OCI-LY1 (cell line): ENCODE measurements around the gene IFNLR1.

Source experiments
- H2AFZ ChIP-seq: fragments of 200-600 bp; sonication (generic), shearing (Covaris generic); 2 replicates; pipeline ENCODE4 v1.6.0; 2014; ENCODE audit warnings: antibody characterized with exemption, mild to moderate bottlenecking, low read length
- H3F3A ChIP-seq: fragments of 200-600 bp; sonication (generic), shearing (Covaris generic); 2 replicates; pipeline ENCODE4 v1.6.0; 2014; ENCODE audit warnings: mild to moderate bottlenecking, antibody characterized with exemption, low read length, moderate library complexity; ENCODE audit not compliant: insufficient read depth
- H3K27ac ChIP-seq: fragments of 200-600 bp; sonication (generic); 2 replicates; pipeline ENCODE4 v1.5.1; 2014; ENCODE audit warnings: low read length, mixed run types, mild to moderate bottlenecking, low read depth; ENCODE audit not compliant: poor library complexity, severe bottlenecking
- H3K27me3 ChIP-seq: fragments of 200-600 bp; sonication (generic); 2 replicates; pipeline ENCODE4 v1.6.0; 2014; ENCODE audit warnings: antibody characterized with exemption, mild to moderate bottlenecking, low read length, moderate library complexity; ENCODE audit not compliant: insufficient read depth
- H3K36me3 ChIP-seq: fragments of 200-600 bp; sonication (generic); 2 replicates; pipeline ENCODE4 v1.6.1; 2014; ENCODE audit warnings: mild to moderate bottlenecking, antibody characterized with exemption, low read length, moderate library complexity, mixed read lengths; ENCODE audit not compliant: insufficient read depth
- H3K4me1 ChIP-seq: fragments of 200-600 bp; sonication (generic); 2 replicates; pipeline ENCODE4 v1.5.1; 2014; ENCODE audit warnings: mild to moderate bottlenecking, low read length, moderate library complexity; ENCODE audit not compliant: insufficient read depth, severe bottlenecking
- H3K4me2 ChIP-seq: fragments of 200-600 bp; sonication (generic), shearing (Covaris generic); 2 replicates; pipeline ENCODE4 v1.6.1; 2014; ENCODE audit warnings: low read length
- H3K4me3 ChIP-seq: fragments of 200-600 bp; sonication (generic); 2 replicates; pipeline ENCODE4 v1.5.1; 2014; ENCODE audit warnings: low read length, low read depth, mild to moderate bottlenecking, mixed read lengths; ENCODE audit not compliant: poor library complexity, severe bottlenecking
- H3K79me2 ChIP-seq: fragments of 200-600 bp; shearing (Covaris generic); 2 replicates; pipeline ENCODE4 v1.6.1; 2016; ENCODE audit warnings: mixed run types, low read length, mixed read lengths; ENCODE audit not compliant: insufficient read depth
- H3K9ac ChIP-seq: fragments of 200-600 bp; sonication (generic), shearing (Covaris generic); 2 replicates; pipeline ENCODE4 v1.6.1; 2014; ENCODE audit warnings: mild to moderate bottlenecking, low read length, mixed read lengths
- H3K9me2 ChIP-seq: fragments of 200-600 bp; sonication (generic), shearing (Covaris generic); 2 replicates; pipeline ENCODE4 v1.6.1; 2014; ENCODE audit warnings: low read depth, mild to moderate bottlenecking, low read length, mixed read lengths
- H3K9me3 ChIP-seq: fragments of 200-600 bp; shearing (Covaris generic); 2 replicates; pipeline ENCODE4 v1.6.1; 2014; ENCODE audit warnings: low read length, mixed read lengths
- H4K20me1 ChIP-seq: fragments of 200-600 bp; sonication (generic), shearing (Covaris generic); 2 replicates; pipeline ENCODE4 v1.6.0; 2016; ENCODE audit warnings: mild to moderate bottlenecking, low read length; ENCODE audit not compliant: insufficient read depth
- EZH2 ChIP-seq: fragments of 200-600 bp; sonication (generic), shearing (Covaris generic); IDR thresholded peaks from 2 replicates; pipeline ENCODE4 v1.8.0; 2017; ENCODE audit warnings: borderline replicate concordance, mixed run types, mild to moderate bottlenecking, antibody characterized with exemption, low read length, moderate library complexity, mixed read lengths
- TF ChIP-seq, protein P1 (sequence below): fragments of 200-600 bp; sonication (generic), shearing (Covaris generic); IDR thresholded peaks from 2 replicates; pipeline ENCODE4 v1.5.1; 2017; ENCODE audit warnings: mild to moderate bottlenecking, antibody characterized with exemption, low read length, moderate library complexity, mixed read lengths

IFNLR1 gene

GRCh38 chr1:24179251-24179840 lies 7.7 kb downstream of the IFNLR1 start:
- H3K27me3 ChIP-seq, result no peaks in the 10 kb centered on the region
- H3K9ac ChIP-seq, result no peak overlapping the region
- H3K27ac ChIP-seq, result peak overlapping the region; percentile 30
- H4K20me1 ChIP-seq, result no peaks in the 10 kb centered on the region
- H3K9me3 ChIP-seq, result no peaks in the 10 kb centered on the region
- TF ChIP-seq, protein P1, sequence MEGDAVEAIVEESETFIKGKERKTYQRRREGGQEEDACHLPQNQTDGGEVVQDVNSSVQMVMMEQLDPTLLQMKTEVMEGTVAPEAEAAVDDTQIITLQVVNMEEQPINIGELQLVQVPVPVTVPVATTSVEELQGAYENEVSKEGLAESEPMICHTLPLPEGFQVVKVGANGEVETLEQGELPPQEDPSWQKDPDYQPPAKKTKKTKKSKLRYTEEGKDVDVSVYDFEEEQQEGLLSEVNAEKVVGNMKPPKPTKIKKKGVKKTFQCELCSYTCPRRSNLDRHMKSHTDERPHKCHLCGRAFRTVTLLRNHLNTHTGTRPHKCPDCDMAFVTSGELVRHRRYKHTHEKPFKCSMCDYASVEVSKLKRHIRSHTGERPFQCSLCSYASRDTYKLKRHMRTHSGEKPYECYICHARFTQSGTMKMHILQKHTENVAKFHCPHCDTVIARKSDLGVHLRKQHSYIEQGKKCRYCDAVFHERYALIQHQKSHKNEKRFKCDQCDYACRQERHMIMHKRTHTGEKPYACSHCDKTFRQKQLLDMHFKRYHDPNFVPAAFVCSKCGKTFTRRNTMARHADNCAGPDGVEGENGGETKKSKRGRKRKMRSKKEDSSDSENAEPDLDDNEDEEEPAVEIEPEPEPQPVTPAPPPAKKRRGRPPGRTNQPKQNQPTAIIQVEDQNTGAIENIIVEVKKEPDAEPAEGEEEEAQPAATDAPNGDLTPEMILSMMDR, result no peak
- H3K36me3 ChIP-seq, result peaks cover 79% of the 10 kb centered on the region
- no peak overlapping the region for H2AFZ ChIP-seq
- peaks cover 53% of the 10 kb centered on the region for H3K4me1 ChIP-seq
- H3K4me3 ChIP-seq, result no peak overlapping the region
- peaks cover 85% of the 10 kb centered on the region for H3K79me2 ChIP-seq
- H3K4me2 ChIP-seq, result no peak overlapping the region
- H3F3A ChIP-seq, result no peaks in the 10 kb centered on the region
- H3K9me2 ChIP-seq, result no peaks in the 10 kb centered on the region

- TF ChIP-seq, protein P1, result no peak
- H3K36me3 ChIP-seq, result peaks cover 83% of the 10 kb centered on the region
Observed at GRCh38 chr1:24178407-24178806, 8.7 kb downstream of the IFNLR1 start.

DNA sequence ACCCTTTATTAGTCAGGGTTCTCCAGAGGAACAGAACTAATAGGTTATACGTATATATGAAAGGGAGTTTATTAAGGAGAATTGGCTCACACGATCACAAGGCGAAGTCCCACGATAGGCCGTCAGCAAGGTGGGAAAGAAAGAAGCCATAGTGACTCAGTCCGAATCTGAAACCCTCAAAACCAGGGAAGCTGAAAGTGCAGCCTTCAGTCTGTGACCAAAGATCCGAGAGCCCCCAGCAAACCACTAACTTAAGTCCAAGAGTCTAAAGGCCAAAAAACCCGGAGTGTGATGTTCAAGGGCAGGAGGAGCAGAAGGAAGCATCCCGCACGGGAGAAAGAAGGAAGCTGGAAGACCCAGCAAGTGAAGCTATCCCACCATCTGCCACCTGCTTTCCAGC lies 9.9 kb downstream of the IFNLR1 start:
- H3K4me1 ChIP-seq, result peaks cover 38% of the 10 kb centered on the region
- no peak overlapping the region for H3K27ac ChIP-seq
- H2AFZ ChIP-seq, result no peak overlapping the region
- H3K36me3 ChIP-seq, result peaks cover 91% of the 10 kb centered on the region
- no peaks in the 10 kb centered on the region for H3F3A ChIP-seq
- no peaks in the 10 kb centered on the region for H4K20me1 ChIP-seq
- H3K9ac ChIP-seq, result no peak overlapping the region
- H3K4me3 ChIP-seq, result no peak overlapping the region
- H3K9me2 ChIP-seq, result no peaks in the 10 kb centered on the region
- H3K27me3 ChIP-seq, result no peaks in the 10 kb centered on the region
- H3K79me2 ChIP-seq, result peaks cover 86% of the 10 kb centered on the region
- TF ChIP-seq, protein P1, result no peak
- TF ChIP-seq EZH2, result no peak
- H3K9me3 ChIP-seq, result no peaks in the 10 kb centered on the region
- H3K4me2 ChIP-seq, result no peak overlapping the region

More at GRCh38 chr1:24178407-24178806, 8.7 kb downstream of the IFNLR1 start:
- no peak overlapping the region for H3K4me3 ChIP-seq
- no peaks in the 10 kb centered on the region for H3F3A ChIP-seq
- H3K27ac ChIP-seq, result no peak overlapping the region
- no peaks in the 10 kb centered on the region for H3K9me3 ChIP-seq
- H4K20me1 ChIP-seq, result no peaks in the 10 kb centered on the region
- peaks cover 86% of the 10 kb centered on the region for H3K79me2 ChIP-seq
- no peak overlapping the region for H3K9ac ChIP-seq
- H3K27me3 ChIP-seq, result no peaks in the 10 kb centered on the region
- no peak overlapping the region for H2AFZ ChIP-seq
- no peaks in the 10 kb centered on the region for H3K9me2 ChIP-seq
- H3K4me1 ChIP-seq, result peaks cover 43% of the 10 kb centered on the region
- no peak overlapping the region for H3K4me2 ChIP-seq
